Panc1 (cell line): Measurements from ENCODE around the gene STEAP3. TPM values are rescaled to one million over a fixed set of nuclear protein-coding genes. Genes with fewer than 3 reads are reported as not detected.
A peak's percentile ranks its signal among the peaks of the same experiment; 100 is the strongest.

Source experiments
- ATAC-seq: fragments of 200-7000 bp; cut with Tn5 transposase; 2 replicates; pipeline ENCODE4 v1.9.1; 2020; ENCODE audit warnings: mild to moderate bottlenecking, moderate library complexity
- BruUV-seq: library from RNA; stranded (reverse); fragments of 400-500 nt; replicated peaks from 2 replicates; lab custom pipeline; 2021; lab: Mats Ljungman, UMichigan
- CTCF ChIA-PET: fragments of 300-600 bp; sonication (Branson Sonifier 250); formaldehyde crosslinking; loops from one replicate; lab custom pipeline; 2022; ENCODE audit warnings: antibody characterized with exemption; lab: Charles Lee
- POLR2A ChIA-PET: fragments of 300-600 bp; sonication (Branson Sonifier 250); formaldehyde crosslinking; loops from one replicate; lab custom pipeline; 2022; ENCODE audit warnings: antibody characterized with exemption; lab: Charles Lee
- DNase-seq: peaks from one replicate; pipeline ENCODE4 v3.0.0-alpha.2; 2010; ENCODE audit warnings: low read depth, low spot score
- H3K27ac ChIP-seq: 2 replicates; pipeline ENCODE4 v1.5.1; 2011; ENCODE audit warnings: mild to moderate bottlenecking, low read length, inconsistent platforms
- H3K27me3 ChIP-seq: fragments of 200-500 bp; sonication (Bioruptor generic); 2 replicates; pipeline ENCODE4 v1.6.0; 2014; ENCODE audit warnings: low read length, inconsistent platforms; ENCODE audit not compliant: control insufficient read depth, insufficient read depth
- H3K36me3 ChIP-seq: fragments of 200-500 bp; sonication (Bioruptor generic); 2 replicates; pipeline ENCODE4 v1.5.1; 2014; ENCODE audit warnings: inconsistent platforms, mild to moderate bottlenecking, low read length, moderate library complexity; ENCODE audit not compliant: control insufficient read depth, insufficient read depth
- H3K4me1 ChIP-seq: 2 replicates; pipeline ENCODE4 v1.5.1; 2011; ENCODE audit warnings: inconsistent platforms, mild to moderate bottlenecking, low read length, moderate library complexity; ENCODE audit not compliant: control insufficient read depth, insufficient read depth
- H3K4me3 ChIP-seq, 2 experiments: 2 replicates each; pipeline ENCODE4 v1.5.1; 2011 to 2012; ENCODE audit warnings: low read depth in 2 of 2, low read length in 2 of 2, mild to moderate bottlenecking in 2 of 2, inconsistent platforms in 1 of 2, moderate library complexity in 1 of 2
- H3K9me3 ChIP-seq: fragments of 200-500 bp; sonication (Bioruptor generic); 2 replicates; pipeline ENCODE4 v1.5.1; 2014; ENCODE audit warnings: low read depth, mild to moderate bottlenecking, inconsistent platforms, low read length, moderate library complexity; ENCODE audit not compliant: control insufficient read depth, insufficient read depth
- POLR2AphosphoS5 ChIP-seq: IDR thresholded peaks from 2 replicates; pipeline ENCODE4 v1.6.1; 2012; ENCODE audit warnings: mild to moderate bottlenecking, low read depth, low read length, moderate library complexity
- SIN3A ChIP-seq: IDR thresholded peaks from 2 replicates; pipeline ENCODE4 v1.6.1; 2012; ENCODE audit warnings: low read depth, mild to moderate bottlenecking, low read length, moderate library complexity, borderline replicate concordance; ENCODE audit not compliant: insufficient read depth
- TCF7L2 ChIP-seq: IDR thresholded peaks from 2 replicates; pipeline ENCODE4 v1.6.1; 2011; ENCODE audit warnings: mild to moderate bottlenecking, low read depth, low read length, inconsistent platforms
- in situ Hi-C: cut with HindIII; loops from 2 replicates; pipeline ENCODE4 v1.10.0; 2016; ENCODE audit warnings: low sequenced_read_pairs, low pct_unique_long_range_greater_than_20kb
- intact Hi-C: fragments of 100-400 bp; cut with micrococcal nuclease; formaldehyde crosslinking; loops from one replicate; pipeline ENCODE4 v1.10.0; 2022; ENCODE audit not compliant: unreplicated experiment
- total RNA-seq: library from RNA; stranded (reverse); gene quantifications from one replicate; pipeline ENCODE4 v1.2.1, GENCODE V29; 2021; ENCODE audit not compliant: unreplicated experiment
- TF ChIP-seq, protein P1 (sequence below), 2 experiments: IDR thresholded peaks; 2 replicates each; pipeline ENCODE4 v1.6.1; 2011 to 2012; ENCODE audit warnings: low read depth in 2 of 2, control low read depth in 1 of 2, low read length in 1 of 2, mild to moderate bottlenecking in 1 of 2, moderate library complexity in 1 of 2; ENCODE audit not compliant: insufficient read depth in 1 of 2
- TF ChIP-seq, protein P2 (sequence below): fragments of 450-650 bp; IDR thresholded peaks from 2 replicates; pipeline ENCODE4 v1.5.1; 2017; ENCODE audit warnings: mild to moderate bottlenecking

Gene STEAP3
- total RNA-seq, 1 experiment from 2014 or later = 44.8 TPM

DNA sequence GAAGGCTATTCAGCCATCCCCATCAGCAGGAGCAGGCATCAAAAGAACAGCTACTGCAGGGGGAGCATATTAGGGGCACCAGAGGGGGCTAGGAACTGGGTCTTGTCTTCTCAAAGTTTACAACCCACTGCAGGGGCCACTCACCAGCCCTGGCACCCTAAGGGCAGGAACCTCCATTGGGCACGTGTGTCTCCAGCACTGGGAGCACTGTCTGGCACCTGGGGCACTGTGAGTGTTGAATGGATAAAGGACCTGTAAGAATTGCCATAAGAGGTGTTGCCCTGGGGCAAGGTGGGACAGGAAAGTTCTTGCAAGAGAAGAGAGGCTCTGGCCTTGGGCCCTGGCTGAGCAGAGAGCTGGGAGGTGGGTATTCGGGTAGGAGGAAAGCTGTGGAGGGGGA is 1.4 kb upstream of the STEAP3 start:
- Histone ChIP-seq H3K4me3 (no peak overlapping the region), H3K27me3 (no peaks in the 10 kb centered on the region), H3K9me3 (no peaks in the 10 kb centered on the region), H3K36me3 (no peaks in the 10 kb centered on the region; the same call in 1 of the 2 replicates), H3K27ac (no peak overlapping the region), H3K4me1 (peaks cover 31% of the 10 kb centered on the region)
- in situ Hi-C loops = no loop called here
- intact Hi-C loops = no loop called here
- TF ChIP-seq, protein P1, sequence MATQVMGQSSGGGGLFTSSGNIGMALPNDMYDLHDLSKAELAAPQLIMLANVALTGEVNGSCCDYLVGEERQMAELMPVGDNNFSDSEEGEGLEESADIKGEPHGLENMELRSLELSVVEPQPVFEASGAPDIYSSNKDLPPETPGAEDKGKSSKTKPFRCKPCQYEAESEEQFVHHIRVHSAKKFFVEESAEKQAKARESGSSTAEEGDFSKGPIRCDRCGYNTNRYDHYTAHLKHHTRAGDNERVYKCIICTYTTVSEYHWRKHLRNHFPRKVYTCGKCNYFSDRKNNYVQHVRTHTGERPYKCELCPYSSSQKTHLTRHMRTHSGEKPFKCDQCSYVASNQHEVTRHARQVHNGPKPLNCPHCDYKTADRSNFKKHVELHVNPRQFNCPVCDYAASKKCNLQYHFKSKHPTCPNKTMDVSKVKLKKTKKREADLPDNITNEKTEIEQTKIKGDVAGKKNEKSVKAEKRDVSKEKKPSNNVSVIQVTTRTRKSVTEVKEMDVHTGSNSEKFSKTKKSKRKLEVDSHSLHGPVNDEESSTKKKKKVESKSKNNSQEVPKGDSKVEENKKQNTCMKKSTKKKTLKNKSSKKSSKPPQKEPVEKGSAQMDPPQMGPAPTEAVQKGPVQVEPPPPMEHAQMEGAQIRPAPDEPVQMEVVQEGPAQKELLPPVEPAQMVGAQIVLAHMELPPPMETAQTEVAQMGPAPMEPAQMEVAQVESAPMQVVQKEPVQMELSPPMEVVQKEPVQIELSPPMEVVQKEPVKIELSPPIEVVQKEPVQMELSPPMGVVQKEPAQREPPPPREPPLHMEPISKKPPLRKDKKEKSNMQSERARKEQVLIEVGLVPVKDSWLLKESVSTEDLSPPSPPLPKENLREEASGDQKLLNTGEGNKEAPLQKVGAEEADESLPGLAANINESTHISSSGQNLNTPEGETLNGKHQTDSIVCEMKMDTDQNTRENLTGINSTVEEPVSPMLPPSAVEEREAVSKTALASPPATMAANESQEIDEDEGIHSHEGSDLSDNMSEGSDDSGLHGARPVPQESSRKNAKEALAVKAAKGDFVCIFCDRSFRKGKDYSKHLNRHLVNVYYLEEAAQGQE (IDR thresholded peaks at IDR 0.05; ENCODE audit: insufficient read depth in 1 of 2, low read depth in 2 of 2, low read length in 1 of 2) = no peak
- TF ChIP-seq, protein P2, sequence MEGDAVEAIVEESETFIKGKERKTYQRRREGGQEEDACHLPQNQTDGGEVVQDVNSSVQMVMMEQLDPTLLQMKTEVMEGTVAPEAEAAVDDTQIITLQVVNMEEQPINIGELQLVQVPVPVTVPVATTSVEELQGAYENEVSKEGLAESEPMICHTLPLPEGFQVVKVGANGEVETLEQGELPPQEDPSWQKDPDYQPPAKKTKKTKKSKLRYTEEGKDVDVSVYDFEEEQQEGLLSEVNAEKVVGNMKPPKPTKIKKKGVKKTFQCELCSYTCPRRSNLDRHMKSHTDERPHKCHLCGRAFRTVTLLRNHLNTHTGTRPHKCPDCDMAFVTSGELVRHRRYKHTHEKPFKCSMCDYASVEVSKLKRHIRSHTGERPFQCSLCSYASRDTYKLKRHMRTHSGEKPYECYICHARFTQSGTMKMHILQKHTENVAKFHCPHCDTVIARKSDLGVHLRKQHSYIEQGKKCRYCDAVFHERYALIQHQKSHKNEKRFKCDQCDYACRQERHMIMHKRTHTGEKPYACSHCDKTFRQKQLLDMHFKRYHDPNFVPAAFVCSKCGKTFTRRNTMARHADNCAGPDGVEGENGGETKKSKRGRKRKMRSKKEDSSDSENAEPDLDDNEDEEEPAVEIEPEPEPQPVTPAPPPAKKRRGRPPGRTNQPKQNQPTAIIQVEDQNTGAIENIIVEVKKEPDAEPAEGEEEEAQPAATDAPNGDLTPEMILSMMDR = no peak
- TF ChIP-seq POLR2AphosphoS5 = no peak
- no peak for TF ChIP-seq TCF7L2
- TF ChIP-seq SIN3A = no peak
- ChIA-PET POLR2A (no interaction called here), CTCF (no interaction called here)
- DNase-seq (no peak), ATAC-seq (no peak)
- no TSS peak for BruUV-seq

DNA sequence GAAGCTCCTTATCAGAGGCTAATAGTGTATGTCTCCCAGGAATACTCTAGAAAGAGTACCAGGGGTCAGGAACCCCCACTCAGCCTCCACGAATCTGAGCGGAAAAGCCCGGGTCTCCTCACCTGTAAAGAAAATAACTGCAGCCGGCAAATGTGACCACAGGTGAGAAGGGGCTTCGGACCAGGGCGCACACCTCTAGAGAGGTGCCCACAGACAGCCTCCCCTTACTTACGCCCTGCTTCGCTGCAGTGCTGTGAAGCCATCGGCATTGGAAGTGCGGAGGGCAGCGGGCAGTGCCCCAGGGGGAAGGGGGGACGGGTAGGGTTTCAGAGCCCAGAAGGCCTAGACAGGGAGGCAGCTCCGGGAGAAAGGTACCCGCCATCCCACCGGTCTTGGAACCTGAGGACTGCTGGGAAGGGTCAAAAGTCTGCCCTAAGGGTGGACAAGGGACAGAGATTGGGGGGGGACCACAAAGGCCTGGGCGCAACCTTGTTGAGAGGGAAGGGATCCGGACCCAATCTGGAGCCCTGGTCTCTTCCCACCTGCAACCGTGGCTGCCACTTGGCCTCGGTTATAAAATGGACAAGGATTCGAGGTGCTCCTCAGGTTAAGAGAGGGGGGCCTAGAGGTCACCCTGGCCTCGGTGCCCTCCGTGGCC is 642 bp upstream of the STEAP3 start:
- Histone ChIP-seq H3K9me3 (no peaks in the 10 kb centered on the region), H3K4me3 (peak overlapping the region; percentile 78), H3K4me1 (peaks cover 31% of the 10 kb centered on the region), H3K27me3 (no peaks in the 10 kb centered on the region), H3K36me3 (no peaks in the 10 kb centered on the region; the same call in 1 of the 2 replicates), H3K27ac (peak overlapping the region; percentile 80)
- no peak; the same call in none of the 2 replicates for ATAC-seq
- intact Hi-C loops = no loop called here
- in situ Hi-C loops = no loop called here
- CTCF ChIA-PET = no interaction called here
- POLR2A ChIA-PET = no interaction called here
- TF ChIP-seq, protein P1 (IDR thresholded peaks at IDR 0.05; ENCODE audit: insufficient read depth in 1 of 2, low read depth in 2 of 2, low read length in 1 of 2) = no peak
- no peak for TF ChIP-seq TCF7L2
- TF ChIP-seq, protein P2 = no peak
- no peak for TF ChIP-seq POLR2AphosphoS5
- TF ChIP-seq SIN3A = no peak
- no peak for DNase-seq
- BruUV-seq = no TSS peak
